Left colon (tissue), 2 donors: ENCODE results near the gene RAB36. TPM values are rescaled to one million over a fixed set of nuclear protein-coding genes. Genes with fewer than 3 reads are reported as not detected.
A peak's percentile ranks its signal among the peaks of the same experiment; 100 is the strongest.

Experiments used
- ATAC-seq: fragments of 200-7000 bp; cut with Tn5 transposase; one replicate; pipeline ENCODE4 v1.9.1; 2020; ENCODE audit warnings: mild to moderate bottlenecking, moderate library complexity
- DNase-seq, 2 donors: peaks; one replicate each; pipeline ENCODE4 v3.0.0-alpha.2; 2020
- intact Hi-C, 2 donors: fragments of 100-400 bp; cut with DNase I in 1 of 2; cut with micrococcal nuclease in 1 of 2; formaldehyde crosslinking; loops; one replicate each; pipeline versions ENCODE4 v1.11.2 to v1.14.0; 2022; cut with DNase I, micrococcal nuclease
- total RNA-seq, 2 donors: library from RNA; stranded (reverse); fragmentation: NEBNext Ultra II Directional; extraction: Animal tissue kit (Norgen Biotek cat#: 25700); gene quantifications; one replicate each; pipeline ENCODE4 v1.2.1, GENCODE V29; 2021
- donor health status: DM: no; HTN: no; CAD: no.
- donor health status: DM: yes; HTN: yes; CAD: no.

Gene RAB36
- total RNA-seq, 2 donors from 2014 or later: 1.1 to 1.2 TPM

DNA sequence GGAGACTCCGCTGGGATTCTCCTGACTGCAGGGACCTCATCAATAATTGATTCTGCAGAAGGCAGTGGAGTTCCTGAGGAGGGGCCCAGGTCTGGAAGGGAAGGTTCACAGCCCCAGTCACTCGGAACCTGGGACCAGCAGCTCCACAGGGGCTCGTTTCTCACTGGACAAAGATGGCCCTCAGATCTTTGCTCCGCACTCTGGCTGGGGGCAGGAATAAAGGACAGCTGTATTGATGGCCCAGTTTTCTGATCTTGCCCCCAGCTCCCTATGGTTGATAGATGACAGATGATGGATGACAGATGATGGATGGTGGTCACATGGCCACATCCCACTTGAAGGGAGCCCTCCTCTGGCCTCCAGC, 23.7 kb downstream of the RAB36 start:
- intact Hi-C loops: no loop called here
- DNase-seq (no peak), ATAC-seq (no peak)

DNA sequence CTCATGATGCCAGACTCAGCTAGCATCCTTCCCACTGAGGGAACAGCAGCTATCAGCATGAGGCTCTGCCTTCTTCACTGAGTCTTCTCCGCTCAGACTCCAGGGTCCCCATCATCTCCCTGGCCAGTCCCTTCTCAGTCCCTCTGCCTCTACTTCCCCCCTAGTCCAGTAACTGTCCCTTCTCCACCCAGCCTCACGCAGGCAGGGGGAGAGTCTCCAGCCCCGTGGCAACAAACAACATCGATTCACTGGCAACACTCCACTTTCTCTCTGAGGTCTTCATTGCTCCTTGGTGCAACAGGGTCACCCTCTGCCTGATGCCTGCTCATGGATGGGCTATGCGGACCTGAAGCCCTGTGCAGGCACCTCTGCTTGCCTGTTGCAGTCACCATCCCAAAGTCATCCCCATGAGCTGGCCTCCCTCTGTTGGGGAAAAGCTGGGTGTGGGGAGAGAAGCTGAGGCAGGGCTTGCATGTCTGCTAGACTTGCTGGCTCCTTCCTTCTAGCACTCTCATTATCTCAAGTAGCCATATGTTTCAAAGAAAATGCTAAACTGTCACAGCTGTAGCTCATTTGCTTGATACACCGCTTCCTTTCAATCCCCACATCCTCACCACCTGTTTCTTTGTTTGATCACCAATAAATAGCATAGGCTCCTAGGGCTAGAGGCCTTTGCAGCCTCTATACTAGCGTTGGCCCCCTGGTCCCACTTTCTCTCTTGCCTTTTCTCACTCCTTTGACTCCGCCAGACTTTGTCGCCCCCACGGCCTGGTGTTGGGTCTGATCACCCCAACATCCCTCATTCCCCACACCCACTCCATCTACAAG, 30.8 kb downstream of the RAB36 start:
- no peak for ATAC-seq
- intact Hi-C loops: loop anchor here in 1 of 2 donors (5.0 kb wide), 1 partner anchor 106 kb away; no protein-coding TSS in a partner anchor
- no peak for DNase-seq

- DNase-seq: no peak
- no peak for ATAC-seq
- intact Hi-C loops: loop anchor here in 1 of 2 donors (5.0 kb wide), 1 partner anchor 106 kb away; no protein-coding TSS in a partner anchor
Measured at GRCh38 chr22:23176645-23177027, 31.4 kb downstream of the RAB36 start.

- DNase-seq (no peak), ATAC-seq (no peak)
- intact Hi-C loops: loop anchor here in 1 of 2 donors (5.0 kb wide), 1 partner anchor 105 kb away; no protein-coding TSS in a partner anchor
Measured at GRCh38 chr22:23177197-23177596, 31.9 kb downstream of the RAB36 start.

DNA sequence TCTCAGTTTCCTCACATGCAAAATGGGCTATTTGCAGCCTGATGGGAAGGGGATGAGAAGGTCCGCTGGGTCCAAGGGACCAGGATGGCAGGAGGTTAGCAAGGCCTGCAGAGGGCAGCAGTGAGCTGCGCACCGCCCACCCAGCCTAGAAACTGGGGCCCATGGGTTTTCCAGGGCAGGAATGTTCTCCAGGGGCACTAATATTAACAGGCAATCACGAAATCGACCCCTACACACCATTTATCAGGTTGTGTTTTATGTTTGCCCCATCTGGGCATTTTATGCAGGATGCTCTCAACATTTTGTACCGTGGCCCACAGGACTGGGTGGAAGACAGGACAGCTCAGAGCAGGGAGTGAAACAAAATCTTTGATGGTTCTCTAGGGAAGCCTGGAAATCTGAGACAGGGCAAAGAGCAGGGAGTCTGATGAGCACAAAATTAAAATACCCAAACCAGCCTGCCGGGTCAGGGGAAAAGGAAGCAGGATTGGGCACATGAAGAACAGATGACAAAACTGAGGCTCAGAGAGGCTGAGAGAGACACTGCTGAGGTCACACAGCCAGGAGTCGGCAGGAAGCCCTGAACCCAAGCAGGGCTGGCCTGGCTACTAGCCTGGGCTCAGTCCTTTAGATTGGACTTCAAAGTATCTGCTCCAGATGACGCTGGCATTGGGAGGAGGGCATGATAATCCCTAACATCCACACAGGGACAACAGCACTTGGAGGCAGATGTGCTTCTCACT, 33.4 kb downstream of the RAB36 start:
- DNase-seq (peak; percentile 47 to 76), ATAC-seq (peak; percentile 38)
- intact Hi-C loops: loop anchor here (2.0 to 5.0 kb wide), 2 partner anchors 104 kb away; no protein-coding TSS in a partner anchor

DNA sequence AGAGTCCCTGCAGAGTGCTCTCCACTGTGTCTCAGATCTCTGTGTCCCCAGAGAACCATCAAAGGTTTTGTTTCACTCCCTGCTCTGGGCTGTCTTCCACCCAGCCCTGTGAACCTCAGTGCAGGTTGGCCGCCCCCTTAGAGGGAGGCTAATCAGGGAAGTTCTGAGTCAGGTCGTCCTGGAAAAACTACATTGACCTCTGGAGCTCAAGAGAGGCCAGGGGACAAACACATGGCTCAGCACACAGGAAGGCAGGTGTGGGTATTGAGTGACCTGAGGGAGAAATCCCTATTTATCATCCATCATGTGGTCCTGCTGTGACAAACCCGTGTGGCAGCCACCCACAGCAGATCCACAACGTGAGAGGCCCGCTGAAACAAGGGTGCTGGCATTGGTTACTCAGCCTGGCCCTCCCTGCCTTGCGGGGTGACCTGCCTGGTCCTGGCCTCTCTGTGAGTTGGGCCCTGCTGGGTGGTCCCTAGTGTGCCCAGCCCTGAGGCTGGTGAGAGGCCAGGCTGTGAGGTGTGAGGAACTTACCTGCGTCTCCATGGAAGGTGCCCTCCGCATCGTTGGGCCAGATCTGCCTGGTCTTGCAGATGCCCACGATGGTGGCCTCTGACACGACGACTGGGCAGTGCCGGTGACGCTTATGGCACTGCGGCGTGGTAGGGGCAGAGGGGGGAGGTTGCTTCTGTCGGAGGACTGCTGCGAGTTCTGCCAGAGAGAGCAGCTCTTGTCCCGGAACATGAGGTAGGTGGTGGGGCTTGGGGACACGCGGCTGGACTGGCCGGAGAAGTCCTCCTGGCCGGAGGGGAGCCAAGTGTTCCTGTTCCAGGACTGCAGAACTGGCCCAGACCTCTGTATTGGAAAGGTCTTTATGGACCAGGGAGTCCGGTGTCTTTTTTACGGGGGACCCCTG, 34.4 kb downstream of the RAB36 start:
- intact Hi-C loops: loop anchor here (2.0 to 5.0 kb wide), 2 partner anchors 103 kb away; no protein-coding TSS in a partner anchor
- DNase-seq (peak; percentile 36 to 39), ATAC-seq (peak; percentile 25)

DNA sequence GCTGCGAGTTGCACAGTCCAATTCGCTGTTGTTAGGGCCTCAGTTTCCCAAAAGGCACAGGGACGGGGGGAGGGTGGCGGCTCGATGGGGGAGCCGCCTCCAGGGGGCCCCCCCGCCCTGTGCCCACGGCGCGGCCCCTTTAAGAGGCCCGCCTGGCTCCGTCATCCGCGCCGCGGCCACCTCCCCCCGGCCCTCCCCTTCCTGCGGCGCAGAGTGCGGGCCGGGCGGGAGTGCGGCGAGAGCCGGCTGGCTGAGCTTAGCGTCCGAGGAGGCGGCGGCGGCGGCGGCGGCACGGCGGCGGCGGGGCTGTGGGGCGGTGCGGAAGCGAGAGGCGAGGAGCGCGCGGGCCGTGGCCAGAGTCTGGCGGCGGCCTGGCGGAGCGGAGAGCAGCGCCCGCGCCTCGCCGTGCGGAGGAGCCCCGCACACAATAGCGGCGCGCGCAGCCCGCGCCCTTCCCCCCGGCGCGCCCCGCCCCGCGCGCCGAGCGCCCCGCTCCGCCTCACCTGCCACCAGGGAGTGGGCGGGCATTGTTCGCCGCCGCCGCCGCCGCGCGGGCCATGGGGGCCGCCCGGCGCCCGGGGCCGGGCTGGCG, 35.1 kb downstream of the RAB36 start, which contains the start of gene BCR:
BCR (plus strand) TSS at position 209 of the 592 bp plus-strand sequence. CDS start 452 bp downstream, outside the sequence.
- ATAC-seq (peak; percentile 84), DNase-seq (peak; percentile 61 to 85)
- intact Hi-C loops: no loop called here

- peak; percentile 3 for ATAC-seq
- intact Hi-C loops: no loop called here
- peak in 1 of 2 donors; percentile 53 for DNase-seq
Measured at GRCh38 chr22:23180893-23181720, 35.8 kb downstream of the RAB36 start.

- DNase-seq (no peak), ATAC-seq (no peak)
- intact Hi-C loops: no loop called here
Measured at GRCh38 chr22:23181721-23182308, 36.5 kb downstream of the RAB36 start.

- intact Hi-C loops: no loop called here
- ATAC-seq: peak; percentile 3
- DNase-seq: no peak
Measured at GRCh38 chr22:23182309-23183060, 37.2 kb downstream of the RAB36 start.

GRCh38 chr22:23183061-23183698, 37.9 kb downstream of the RAB36 start:
- intact Hi-C loops: no loop called here
- ATAC-seq: peak; percentile 21
- peak in 1 of 2 donors; percentile 67 for DNase-seq

DNA sequence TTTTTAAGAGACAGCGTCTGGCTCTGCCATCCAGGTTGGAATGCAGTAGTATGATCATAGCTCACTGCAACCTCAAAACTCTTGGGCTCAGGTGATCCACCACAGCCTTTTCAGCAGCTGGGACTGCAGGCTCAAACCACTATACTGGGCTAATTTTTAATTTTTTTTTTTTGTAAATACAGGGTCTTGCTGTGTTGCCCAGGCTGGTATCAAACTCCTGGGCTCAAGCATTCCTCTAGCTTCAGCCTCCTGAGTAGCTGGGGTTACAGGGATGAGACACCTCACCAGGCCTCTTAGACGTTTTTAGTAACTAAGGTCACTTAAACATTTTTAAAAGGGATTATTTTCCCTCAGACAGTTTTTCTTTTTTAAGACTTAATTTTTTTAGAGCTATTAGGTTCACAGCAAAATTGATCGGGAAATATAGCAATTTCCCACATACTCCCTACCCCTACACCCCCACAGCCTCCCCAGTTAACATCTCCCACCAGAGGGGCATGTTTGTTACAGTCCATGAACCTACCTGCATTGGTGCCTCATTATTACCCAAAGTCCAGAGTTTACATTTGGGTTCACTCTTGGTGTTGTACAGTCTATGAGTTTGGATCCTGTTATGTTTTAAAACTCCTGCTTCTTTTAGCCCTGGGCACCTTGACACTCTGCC, 39.0 kb downstream of the RAB36 start:
- intact Hi-C loops: no loop called here
- ATAC-seq (no peak), DNase-seq (no peak)

DNA sequence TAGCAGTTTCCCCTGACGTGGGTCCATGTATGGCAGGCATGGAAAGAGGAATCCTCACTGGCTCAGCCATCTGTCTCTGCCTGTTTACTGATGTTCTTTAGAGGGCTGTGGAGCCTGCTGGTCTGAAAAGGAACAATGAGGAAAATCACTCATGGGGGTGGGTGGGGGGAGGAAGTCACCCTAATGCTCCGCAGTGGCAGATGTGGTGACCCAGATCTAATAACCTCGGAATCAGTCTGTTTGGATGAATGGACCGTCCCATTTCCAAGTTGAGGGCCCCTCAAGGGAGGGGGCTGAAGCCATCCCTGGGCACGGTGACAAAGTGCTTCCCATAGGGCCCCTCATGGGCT, 39.5 kb downstream of the RAB36 start:
- ATAC-seq (no peak), DNase-seq (no peak)
- intact Hi-C loops: no loop called here

DNA sequence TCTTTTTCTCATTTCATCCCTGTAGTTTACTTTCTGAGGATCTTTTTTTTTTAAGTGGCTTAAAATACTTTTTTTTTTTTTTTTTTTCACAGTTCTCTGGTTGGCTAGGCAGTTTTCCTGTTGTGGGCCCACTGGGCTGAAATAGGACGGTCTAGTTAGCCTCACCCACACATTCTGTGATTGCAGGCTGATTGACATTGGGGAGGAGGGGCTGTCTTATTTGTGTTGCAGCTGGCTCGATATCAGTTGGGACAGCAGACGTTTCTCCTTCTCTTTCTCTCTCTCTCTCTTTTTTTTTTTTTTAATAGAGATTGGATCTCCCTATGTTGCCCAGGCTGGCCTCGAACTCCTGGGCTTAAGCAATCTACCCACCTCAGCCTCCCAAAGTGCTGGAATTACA, 41.9 kb downstream of the RAB36 start:
- DNase-seq: no peak
- no peak for ATAC-seq
- intact Hi-C loops: no loop called here

DNA sequence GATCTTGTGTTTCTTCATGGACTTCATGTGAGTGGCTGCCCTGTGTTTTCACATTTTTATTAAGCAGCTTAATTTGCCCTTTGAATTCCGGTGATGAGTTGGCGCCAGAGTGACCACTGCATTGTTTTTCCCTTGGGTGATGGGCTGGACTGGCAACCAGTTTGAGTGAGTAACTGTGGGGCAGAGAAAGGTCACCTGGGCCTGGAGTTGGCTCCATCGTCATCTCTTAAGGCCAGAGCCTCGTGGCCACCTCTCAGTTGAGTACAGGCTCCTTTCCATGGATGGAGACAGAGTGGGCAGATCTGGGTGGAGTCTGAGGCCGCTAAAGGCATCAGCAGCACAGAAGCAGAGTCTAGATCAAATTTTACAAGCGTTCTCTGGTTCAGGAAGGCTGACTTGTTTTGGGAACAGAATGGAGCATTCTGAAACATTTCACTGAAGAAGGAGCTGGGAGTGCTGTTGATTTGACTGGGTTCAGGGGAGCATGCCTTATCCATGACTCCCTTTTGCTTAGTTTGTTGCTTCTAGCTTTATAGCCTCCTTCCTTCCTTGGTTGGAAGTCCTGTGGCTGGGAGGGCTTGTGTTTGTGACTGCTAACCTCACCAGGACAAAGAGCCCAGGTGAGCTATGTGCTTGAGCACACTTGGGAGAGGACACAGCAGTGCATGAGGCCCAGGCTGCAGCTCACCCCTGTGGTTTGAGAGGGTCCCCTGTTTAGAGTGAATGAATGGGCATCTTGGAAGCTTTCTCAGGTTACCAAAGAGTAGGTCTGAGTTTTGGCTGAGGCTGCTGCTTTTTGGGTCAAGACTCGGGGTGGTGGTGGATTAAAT, 42.8 kb downstream of the RAB36 start:
- ATAC-seq (no peak), DNase-seq (no peak)
- intact Hi-C loops: no loop called here
